ENCODE data around the gene TAMM41. TPM values are rescaled to one million over a fixed set of nuclear protein-coding genes. Genes with fewer than 3 reads are reported as not detected.

Gene TAMM41
- total RNA-seq, 4 donors from 2014 or later: 5.2 to 17.2 (median 9.3) TPM

DNA sequence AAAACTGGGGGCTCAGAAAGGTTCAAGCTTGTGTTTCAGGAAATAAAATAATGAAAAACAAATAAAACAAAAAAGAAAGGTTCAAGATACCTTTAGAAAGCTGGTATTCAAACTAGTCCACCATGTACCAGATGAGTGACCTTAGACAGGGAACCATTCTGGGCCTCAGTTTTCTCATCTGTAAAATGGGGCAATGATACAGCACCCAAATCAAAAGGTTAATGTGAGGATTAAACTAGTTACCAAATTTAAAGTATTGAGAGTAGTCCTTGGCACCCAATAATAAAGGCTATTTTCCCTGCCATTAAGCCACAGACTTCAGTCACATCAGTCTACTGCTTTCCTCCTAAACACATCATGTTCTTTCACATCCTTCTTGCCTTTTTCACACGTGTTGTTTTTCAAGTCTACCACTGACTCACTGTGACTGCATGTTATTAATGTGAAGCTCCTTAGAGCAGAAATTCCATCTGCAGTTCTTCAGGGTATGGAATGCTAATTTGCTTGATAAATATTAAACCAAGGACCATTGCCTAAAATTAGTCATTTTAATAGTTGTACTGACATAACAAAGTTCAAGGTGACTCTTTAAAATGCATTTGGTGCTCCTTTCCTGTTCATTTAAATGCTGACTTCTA is 19.9 kb downstream of the TAMM41 start:
- DNase-seq (ENCODE audit: low spot score): no peak
- TF ChIP-seq, protein P1, sequence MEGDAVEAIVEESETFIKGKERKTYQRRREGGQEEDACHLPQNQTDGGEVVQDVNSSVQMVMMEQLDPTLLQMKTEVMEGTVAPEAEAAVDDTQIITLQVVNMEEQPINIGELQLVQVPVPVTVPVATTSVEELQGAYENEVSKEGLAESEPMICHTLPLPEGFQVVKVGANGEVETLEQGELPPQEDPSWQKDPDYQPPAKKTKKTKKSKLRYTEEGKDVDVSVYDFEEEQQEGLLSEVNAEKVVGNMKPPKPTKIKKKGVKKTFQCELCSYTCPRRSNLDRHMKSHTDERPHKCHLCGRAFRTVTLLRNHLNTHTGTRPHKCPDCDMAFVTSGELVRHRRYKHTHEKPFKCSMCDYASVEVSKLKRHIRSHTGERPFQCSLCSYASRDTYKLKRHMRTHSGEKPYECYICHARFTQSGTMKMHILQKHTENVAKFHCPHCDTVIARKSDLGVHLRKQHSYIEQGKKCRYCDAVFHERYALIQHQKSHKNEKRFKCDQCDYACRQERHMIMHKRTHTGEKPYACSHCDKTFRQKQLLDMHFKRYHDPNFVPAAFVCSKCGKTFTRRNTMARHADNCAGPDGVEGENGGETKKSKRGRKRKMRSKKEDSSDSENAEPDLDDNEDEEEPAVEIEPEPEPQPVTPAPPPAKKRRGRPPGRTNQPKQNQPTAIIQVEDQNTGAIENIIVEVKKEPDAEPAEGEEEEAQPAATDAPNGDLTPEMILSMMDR (IDR thresholded peaks at IDR 0.05): no peak
- no peak for ATAC-seq (ENCODE audit: low FRiP score)

DNA sequence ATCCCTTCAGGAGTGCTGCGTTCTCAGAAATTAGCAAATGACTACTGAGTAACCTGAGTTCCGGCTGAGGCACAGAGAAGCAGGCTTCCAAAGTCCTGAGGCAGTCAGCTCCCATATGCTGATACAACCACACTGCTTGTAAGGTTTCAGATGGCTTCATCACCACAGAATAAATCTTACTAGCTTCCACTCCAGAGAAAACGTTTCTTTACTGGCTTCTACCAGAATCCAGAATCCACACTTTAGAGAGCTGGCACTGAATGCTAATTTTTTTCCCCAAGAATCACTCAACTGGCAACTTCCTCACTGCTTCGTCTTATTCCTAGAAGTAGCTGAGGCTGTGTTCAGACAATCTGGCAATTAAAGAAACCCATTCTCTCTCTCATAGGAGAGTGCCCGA is 21.4 kb downstream of the TAMM41 start:
- ATAC-seq (ENCODE audit: low FRiP score): no peak
- DNase-seq (ENCODE audit: low spot score): no peak
- TF ChIP-seq, protein P1 (IDR thresholded peaks at IDR 0.05): no peak

DNA sequence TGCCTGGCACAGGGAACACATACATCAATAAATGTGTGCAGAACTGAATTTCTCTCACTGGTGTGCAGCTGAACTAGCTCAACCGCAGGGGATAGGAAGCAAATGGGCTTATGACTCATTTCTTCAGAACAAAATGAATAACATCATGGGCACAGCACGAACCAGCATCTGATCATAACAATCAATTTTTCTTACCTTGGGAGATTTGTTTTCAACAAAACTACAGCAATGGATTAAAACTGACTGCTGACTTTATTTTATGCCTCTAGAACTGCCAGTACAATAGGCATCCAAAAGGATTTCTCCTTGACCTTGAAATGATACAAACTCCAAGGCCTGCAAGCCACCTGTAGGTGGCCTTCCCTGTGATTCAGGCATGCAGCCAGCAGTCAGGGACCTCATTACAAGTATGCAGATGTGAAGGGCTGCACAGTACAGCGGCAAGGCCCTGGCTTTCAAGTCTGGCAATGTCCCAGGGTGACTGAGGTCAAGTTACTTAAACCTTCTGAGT is 26.1 kb downstream of the TAMM41 start:
- ATAC-seq (ENCODE audit: low FRiP score): no peak
- DNase-seq (ENCODE audit: low spot score): no peak
- TF ChIP-seq, protein P1 (IDR thresholded peaks at IDR 0.05): no peak

DNA sequence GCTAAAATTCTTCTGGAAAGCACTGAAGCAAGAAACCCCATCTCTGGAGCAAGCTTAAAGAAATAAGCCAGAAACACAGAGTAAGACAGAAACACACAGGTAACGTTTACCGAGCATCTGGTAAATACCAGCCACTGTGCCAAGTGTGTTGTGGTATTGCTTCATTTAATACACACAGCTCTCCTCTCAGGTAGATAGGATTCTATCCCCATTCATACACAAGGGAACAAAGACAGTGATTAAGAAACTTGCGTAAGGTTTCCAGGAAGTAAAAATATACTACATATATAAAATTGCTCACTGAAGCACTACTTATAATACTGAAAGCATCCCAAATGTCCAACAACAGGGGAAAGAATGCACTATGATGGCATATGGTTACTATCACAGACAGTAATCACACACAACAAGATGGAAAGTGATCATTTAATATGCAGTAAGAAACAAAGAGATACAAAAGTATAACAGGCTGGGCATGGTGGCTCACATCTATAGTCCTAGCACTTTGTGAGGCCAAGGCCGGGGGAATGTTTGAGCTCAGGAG is 27.5 kb downstream of the TAMM41 start:
- no peak for DNase-seq (ENCODE audit: low spot score)
- no peak for ATAC-seq (ENCODE audit: low FRiP score)

DNA sequence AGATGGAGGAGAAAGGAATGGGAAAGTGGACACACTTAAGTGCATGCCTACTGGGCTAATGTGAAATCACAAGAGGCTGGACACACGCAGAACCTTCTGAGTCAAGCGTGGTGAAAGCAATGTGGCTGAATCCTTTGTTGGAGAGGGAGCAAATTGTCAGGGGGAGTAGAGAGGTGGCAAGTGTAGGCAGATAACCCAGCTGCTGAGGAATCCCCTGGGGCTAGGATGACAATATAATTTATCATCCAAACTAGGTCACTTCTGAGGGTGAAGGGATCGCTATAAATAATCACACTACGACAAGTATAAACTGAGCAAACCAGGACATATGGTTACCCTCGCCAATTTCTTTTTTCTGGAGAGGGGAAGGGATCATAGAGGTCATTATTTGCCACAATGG is 28.7 kb downstream of the TAMM41 start:
- ATAC-seq (ENCODE audit: low FRiP score) (no peak), DNase-seq (ENCODE audit: low spot score) (no peak)
- TF ChIP-seq, protein P1 (IDR thresholded peaks at IDR 0.05): no peak

More for the DNA sequence above, 27.5 kb downstream of the TAMM41 start:
- TF ChIP-seq, protein P1 (IDR thresholded peaks at IDR 0.05): no peak

DNA sequence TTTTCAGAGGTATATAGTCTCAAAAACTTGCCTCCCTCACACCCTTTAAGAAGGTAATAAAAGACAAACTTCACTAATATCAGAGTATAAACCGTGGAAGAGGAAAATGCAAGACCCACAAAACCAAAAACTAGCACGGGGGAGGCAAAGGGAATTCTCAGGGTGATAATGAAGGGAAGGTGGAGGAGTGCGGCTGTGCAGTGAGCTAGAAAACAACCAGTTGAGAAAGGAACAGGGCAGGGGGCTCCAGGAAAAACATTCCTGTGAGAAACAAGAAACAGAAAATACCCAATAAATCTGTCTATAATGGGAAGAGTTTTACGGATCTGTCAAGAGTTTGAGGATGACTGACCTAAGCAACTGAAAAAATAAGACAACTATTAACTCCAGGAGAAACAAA is 31.6 kb downstream of the TAMM41 start:
- ATAC-seq (ENCODE audit: low FRiP score) (no peak), DNase-seq (ENCODE audit: low spot score) (no peak)
- TF ChIP-seq, protein P1 (IDR thresholded peaks at IDR 0.05): no peak

DNA sequence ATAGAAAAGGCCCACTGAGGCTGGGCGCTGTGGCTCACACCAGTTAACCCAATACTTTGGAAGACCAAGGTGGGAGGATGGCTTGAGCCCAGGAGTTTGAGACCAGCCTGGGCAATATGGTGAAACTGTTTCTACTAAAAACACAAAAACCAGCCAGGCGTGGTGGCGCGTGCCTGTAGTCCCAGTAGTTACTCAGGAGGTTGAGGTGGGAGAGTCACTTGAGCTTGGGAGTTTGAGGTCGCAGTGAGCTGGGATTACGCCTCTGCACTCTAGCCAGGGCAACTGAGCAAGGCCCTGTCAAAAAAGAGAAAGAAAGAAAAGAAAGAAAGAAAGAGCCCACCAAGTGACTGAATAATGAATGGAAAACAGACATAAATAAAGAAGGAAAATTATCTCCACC is 32.0 kb downstream of the TAMM41 start:
- ATAC-seq (ENCODE audit: low FRiP score): no peak
- TF ChIP-seq, protein P1 (IDR thresholded peaks at IDR 0.05): no peak

More for the DNA sequence above, 32.0 kb downstream of the TAMM41 start:
- no peak for DNase-seq (ENCODE audit: low spot score)

All from omental fat pad (tissue), 4 donors.